ENCODE data around the gene KNOP1.
"Not testable (repeated sequence)": the region's sequence is repeated elsewhere in the genome, so short reads cannot be mapped to it uniquely, and the experiment has no call there.

KNOP1 gene

GRCh38 chr16:19679281-19679680 lies 38.7 kb downstream of the KNOP1 start:
- DNase-seq = not testable (repeated sequence)

GRCh38 chr16:19678804-19679203 lies 39.2 kb downstream of the KNOP1 start:
- no peak for DNase-seq

DNA sequence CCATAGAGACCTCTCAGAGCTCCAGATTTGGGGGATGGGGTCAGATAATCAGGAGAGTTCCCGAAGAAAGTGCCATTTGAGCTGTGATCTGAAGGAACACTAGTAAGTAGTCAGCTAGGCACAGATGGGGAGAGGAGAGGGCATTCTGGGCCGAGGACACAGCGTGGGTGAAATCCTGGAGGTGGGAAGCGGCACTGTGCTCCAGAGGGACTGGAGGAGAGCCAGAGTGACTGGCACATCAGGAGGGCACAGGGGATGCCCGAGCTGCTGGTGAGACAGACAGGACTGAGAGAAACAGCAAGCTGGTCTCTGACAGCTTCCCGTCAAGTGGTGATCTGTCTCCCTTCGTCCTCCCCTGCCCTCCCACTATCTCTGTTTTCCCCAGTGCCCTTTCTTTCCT lies 40.6 kb downstream of the KNOP1 start:
- no peak for DNase-seq

GRCh38 chr16:19674485-19674884 lies 43.5 kb downstream of the KNOP1 start:
- DNase-seq = no peak

DNA sequence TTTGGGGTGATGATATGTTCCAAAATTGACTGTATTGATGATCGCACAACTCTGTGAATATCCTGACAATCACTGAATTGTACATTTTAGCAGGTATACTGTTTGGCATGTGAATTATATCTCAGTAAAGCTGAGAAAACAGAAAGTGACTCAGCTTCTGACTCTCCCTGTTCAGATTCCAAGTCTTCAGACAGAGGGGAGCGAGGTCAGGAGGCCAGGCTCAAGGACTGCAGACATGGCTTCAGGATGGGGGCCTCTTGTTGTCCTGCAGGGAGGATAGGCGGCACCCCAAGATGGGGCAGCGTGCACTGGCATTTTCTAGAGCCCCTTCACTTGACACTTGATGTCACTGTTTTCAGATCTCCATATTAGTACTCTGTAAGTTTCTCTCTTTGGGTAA lies 45.6 kb downstream of the KNOP1 start:
- DNase-seq = no peak

DNA sequence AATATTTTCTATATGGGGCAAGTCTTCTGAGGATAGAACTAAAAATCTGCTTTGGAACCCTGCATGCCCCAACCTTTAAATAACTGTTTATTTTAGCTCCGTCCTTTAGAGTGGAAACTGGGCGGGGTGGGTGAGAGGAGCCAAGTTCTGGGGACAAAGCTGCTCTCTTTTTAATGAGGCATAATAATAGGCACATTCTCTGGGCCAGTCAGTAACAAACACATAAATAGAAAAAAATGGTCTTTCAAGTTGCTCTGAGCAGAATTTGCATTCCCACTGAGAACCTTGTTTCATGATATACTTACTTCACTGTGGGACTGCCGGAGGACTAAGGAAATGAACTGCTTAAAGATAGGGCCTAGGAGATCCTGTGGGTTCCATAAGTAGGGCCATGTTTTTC lies 51.5 kb downstream of the KNOP1 start:
- no peak for DNase-seq

- DNase-seq = not testable (repeated sequence)
Observed at GRCh38 chr16:19665313-19665712, 52.7 kb downstream of the KNOP1 start.

GRCh38 chr16:19664166-19664565 lies 53.9 kb downstream of the KNOP1 start:
- no peak for DNase-seq

DNA sequence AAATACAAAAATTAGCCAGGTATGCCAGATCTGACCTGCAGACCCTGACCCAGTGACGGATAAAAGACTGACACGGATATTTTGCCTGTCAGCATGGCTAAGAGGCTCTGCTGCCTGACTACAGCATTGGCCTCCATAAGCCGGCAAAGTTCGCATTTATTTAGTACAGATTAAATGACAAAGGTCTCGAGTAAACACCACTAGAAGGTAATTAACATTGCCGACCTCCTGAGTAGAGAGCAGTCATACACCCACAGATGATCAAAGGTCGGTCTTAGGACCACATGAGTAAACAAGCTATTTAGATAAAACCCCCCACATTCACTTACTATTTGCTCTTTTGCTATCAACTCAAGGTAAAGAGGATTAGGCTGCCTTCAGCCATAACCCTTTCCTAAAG lies 55.7 kb downstream of the KNOP1 start:
- no peak for DNase-seq

- DNase-seq = no peak
Observed at GRCh38 chr16:19660432-19660831, 57.6 kb downstream of the KNOP1 start.

- no peak for DNase-seq
Observed at GRCh38 chr16:19659554-19659953, 58.5 kb downstream of the KNOP1 start.

GRCh38 chr16:19657831-19658230 lies 60.2 kb downstream of the KNOP1 start:
- no peak for DNase-seq

DNA sequence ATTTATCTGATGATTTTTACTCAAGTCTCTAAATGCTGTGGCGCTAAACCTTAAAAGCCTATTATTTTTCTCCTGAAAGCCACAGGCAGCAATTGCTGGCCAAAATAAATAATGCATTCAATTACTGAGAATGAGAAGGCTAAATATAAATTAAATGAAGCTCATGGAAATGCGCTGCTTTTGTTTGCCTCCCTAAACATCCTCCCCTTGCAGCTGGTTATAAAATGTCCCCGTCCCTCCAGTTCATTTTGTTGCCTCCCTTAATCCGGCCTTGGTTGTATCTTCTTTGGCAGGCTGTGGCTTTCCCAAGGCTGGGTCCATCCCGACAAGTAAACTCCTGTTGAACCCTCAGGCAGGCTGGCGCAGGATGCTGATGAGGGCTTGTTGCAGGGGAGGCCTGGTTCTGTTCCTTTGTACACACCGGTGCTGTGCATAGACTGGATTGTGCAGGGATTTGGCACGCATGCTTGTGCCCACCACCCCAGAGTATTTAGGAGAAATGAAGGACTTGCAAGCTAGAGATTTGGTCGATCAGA lies 62.7 kb downstream of the KNOP1 start:
- DNase-seq = no peak

GRCh38 chr16:19654147-19654546 lies 63.9 kb downstream of the KNOP1 start:
- no peak for DNase-seq

Data from inflammatory macrophage treated with lipopolysaccharide for 4 hours (primary cell).